HepG2 (cell line): ENCODE results near the gene STRN4. TPM values are rescaled to one million over a fixed set of nuclear protein-coding genes. Genes with fewer than 3 reads are reported as not detected.

Experiments used
- ATAC-seq: fragments of 200-7000 bp; cut with Tn5 transposase; 3 replicates; pipeline ENCODE4 v1.9.1; 2020; ENCODE audit warnings: mild to moderate bottlenecking, moderate library complexity
- BruUV-seq: library from RNA; stranded (reverse); fragments of 400-500 nt; replicated peaks from 2 replicates; lab custom pipeline; 2021; lab: Mats Ljungman, UMichigan
- CTCF ChIA-PET: fragments of 300-600 bp; formaldehyde crosslinking; extraction: SDS; loops from one replicate; lab custom pipeline; 2021; ENCODE audit warnings: low total read pairs, inconsistent platforms, low intra/inter-chr PET ratio; lab: Yijun Ruan, JAX
- POLR2A ChIA-PET: fragments of 350-600 bp; sonication (Branson Sonifier 250); formaldehyde crosslinking; loops from one replicate; lab custom pipeline; 2020; ENCODE audit warnings: antibody characterized with exemption, inconsistent platforms; lab: Yijun Ruan, JAX
- DNase-seq: peaks from one replicate; pipeline ENCODE4 v3.0.0-alpha.2; 2015; ENCODE audit warnings: low spot score
- FAIRE-seq: peaks from 3 replicates; lab custom pipeline; 2011; peaks lifted over from hg19 to GRCh38; lab: Jason Lieb, UNC
- H2AFZ ChIP-seq: one replicate; pipeline ENCODE4 v1.6.1; 2011; ENCODE audit warnings: low read length, inconsistent platforms
- H3K27ac ChIP-seq: fragments of 300-600 bp; 3 replicates; pipeline ENCODE4 v1.8.0; 2011; ENCODE audit warnings: mixed run types, mild to moderate bottlenecking, mixed read lengths, low read length, inconsistent platforms; ENCODE audit not compliant: insufficient read depth; ENCODE audit errors: extremely low read length
- H3K27me3 ChIP-seq, 2 experiments: fragments of 200-600 bp in 1 of 2; 2 replicates in 1 of 2; 3 replicates in 1 of 2; pipeline versions ENCODE4 v1.6.0 to v1.8.0; 2011; ENCODE audit warnings: low read length in 2 of 2, mild to moderate bottlenecking in 2 of 2, moderate library complexity in 2 of 2, inconsistent platforms in 1 of 2; ENCODE audit not compliant: insufficient read depth in 2 of 2, control insufficient read depth in 1 of 2
- H3K36me3 ChIP-seq, 2 experiments: fragments of 200-600 bp in 1 of 2; replicated peaks in 1 of 2; 2 replicates in 1 of 2; 3 replicates in 1 of 2; pipeline versions ENCODE4 v1.5.1 to v1.8.0; 2011; ENCODE audit warnings: low read length in 2 of 2, inconsistent platforms in 1 of 2; ENCODE audit not compliant: insufficient read depth in 2 of 2, control insufficient read depth in 1 of 2
- H3K4me1 ChIP-seq: 2 replicates; pipeline ENCODE4 v1.5.1; 2012; ENCODE audit warnings: low read length, inconsistent platforms; ENCODE audit not compliant: insufficient read depth
- H3K4me2 ChIP-seq: 2 replicates; pipeline ENCODE4 v1.6.0; 2011; ENCODE audit warnings: low read depth, low read length, inconsistent platforms
- H3K4me3 ChIP-seq, 3 experiments: fragments of 200-600 bp in 1 of 3; sonication (generic), shearing (Covaris generic) in 1 of 3; replicated peaks in 1 of 3; 2 replicates each; pipeline ENCODE4 v1.5.1; 2011 to 2016; ENCODE audit warnings: low read length in 3 of 3, inconsistent platforms in 2 of 3, low read depth in 2 of 3, mild to moderate bottlenecking in 2 of 3, control low read depth in 1 of 3, mixed read lengths in 1 of 3; ENCODE audit not compliant: insufficient read depth in 1 of 3
- H3K79me2 ChIP-seq: one replicate; pipeline ENCODE4 v1.6.1; 2011; ENCODE audit warnings: low read length, inconsistent platforms; ENCODE audit not compliant: insufficient read depth
- H3K9ac ChIP-seq: 2 replicates; pipeline ENCODE4 v1.6.0; 2011; ENCODE audit warnings: mild to moderate bottlenecking, low read depth, low read length, inconsistent platforms; ENCODE audit not compliant: insufficient read depth
- H3K9me3 ChIP-seq: 2 replicates; pipeline ENCODE4 v1.5.1; 2012; ENCODE audit warnings: mild to moderate bottlenecking, low read length
- H4K20me1 ChIP-seq: 2 replicates; pipeline ENCODE4 v1.6.0; 2011; ENCODE audit warnings: inconsistent platforms, mild to moderate bottlenecking, low read length, moderate library complexity; ENCODE audit not compliant: insufficient read depth
- ARNT2 ChIP-seq: sonication (generic); formaldehyde crosslinking; IDR thresholded peaks from 2 replicates; pipeline ENCODE4 v1.8.0; 2022; ENCODE audit warnings: mild to moderate bottlenecking, low read depth, missing genetic modification reagents, moderate library complexity
- GATAD1 ChIP-seq: IDR thresholded peaks from 2 replicates; pipeline ENCODE4 v1.6.1; 2016; ENCODE audit warnings: missing genetic modification reagents, missing compliant biosample characterization
- HNRNPL ChIP-seq: fragments of 200-400 bp; formaldehyde crosslinking; IDR thresholded peaks from 2 replicates; pipeline ENCODE4 v1.6.1; 2017; ENCODE audit warnings: mild to moderate bottlenecking, low read depth, low read length
- MED13 ChIP-seq: sonication (generic); formaldehyde crosslinking; IDR thresholded peaks from 2 replicates; pipeline ENCODE4 v1.5.0; 2020; ENCODE audit warnings: missing genetic modification reagents
- NFE2L1 ChIP-seq: sonication (generic); formaldehyde crosslinking; IDR thresholded peaks from 2 replicates; pipeline ENCODE4 v1.4.0; 2020; ENCODE audit warnings: missing genetic modification reagents, mild to moderate bottlenecking, borderline replicate concordance
- NR3C1 ChIP-seq: sonication (generic); formaldehyde crosslinking; IDR thresholded peaks from 2 replicates; pipeline ENCODE4 v1.4.0; 2020; ENCODE audit warnings: missing genetic modification reagents
- RFX5 ChIP-seq: IDR thresholded peaks from 2 replicates; pipeline ENCODE4 v1.6.1; 2011; ENCODE audit warnings: low read depth, low read length, improper control_type of control experiment
- ZFP37 ChIP-seq: sonication (generic); formaldehyde crosslinking; IDR thresholded peaks from 2 replicates; pipeline ENCODE4 v1.4.0; 2020; ENCODE audit warnings: missing genetic modification reagents, borderline replicate concordance
- ZFP41 ChIP-seq: sonication (generic); formaldehyde crosslinking; IDR thresholded peaks from 2 replicates; pipeline ENCODE4 v1.4.0; 2020; ENCODE audit warnings: mild to moderate bottlenecking, missing genetic modification reagents, borderline replicate concordance
- ZNF552 ChIP-seq: sonication (generic); formaldehyde crosslinking; IDR thresholded peaks from 2 replicates; pipeline ENCODE4 v1.9.0; 2022; ENCODE audit warnings: missing genetic modification reagents, mild to moderate bottlenecking, borderline replicate concordance
- ZNF562 ChIP-seq: sonication (generic); formaldehyde crosslinking; IDR thresholded peaks from 2 replicates; pipeline ENCODE4 v1.8.0; 2022; ENCODE audit warnings: missing genetic modification reagents, borderline replicate concordance
- ZNF644 ChIP-seq: IDR thresholded peaks from 2 replicates; pipeline ENCODE4 v1.6.1; 2016; ENCODE audit warnings: low read depth
- ZNF781 ChIP-seq: sonication (generic); formaldehyde crosslinking; IDR thresholded peaks from 2 replicates; pipeline ENCODE4 v1.5.1; 2020; ENCODE audit warnings: borderline replicate concordance, mild to moderate bottlenecking, missing genetic modification reagents; ENCODE audit errors: not compliant biosample characterization
- ZSCAN22 ChIP-seq: sonication (generic); formaldehyde crosslinking; IDR thresholded peaks from 2 replicates; pipeline ENCODE4 v1.4.0; 2020; ENCODE audit warnings: mild to moderate bottlenecking, missing genetic modification reagents
- WGBS: methylation state at CpG from one replicate; pipeline ENCODE4 v1.1.6; 2017; ENCODE audit warnings: low lambda C conversion rate; 5-methylcytosine and 5-hydroxymethylcytosine counted together
- in situ Hi-C: cut with HindIII; loops from 2 replicates; pipeline ENCODE4 v1.10.0; 2017; ENCODE audit warnings: low pct_unique_long_range_greater_than_20kb; ENCODE audit not compliant: extremely low pct_ligation_motif_present
- intact Hi-C: fragments of 100-400 bp; cut with micrococcal nuclease; formaldehyde crosslinking; loops from one replicate; pipeline ENCODE4 v1.10.0; 2022; ENCODE audit not compliant: unreplicated experiment
- polyA plus RNA-seq, 8 experiments: library from polyadenylated mRNA; depleted of rRNA in 3 of 8; stranded (reverse) in 7 of 8; unstranded in 1 of 8; fragments of >200 nt; fragmentation: Illumina TruSeq in 4 of 8; extraction: Trizol in 4 of 8; gene quantifications; 2 replicates each; pipeline versions ENCODE4 v1.2.1 to v1.2.3, GENCODE V29; 2011 to 2016; ENCODE audit warnings: low read depth in 4 of 8, missing spikeins in 1 of 8, mixed read lengths in 1 of 8; ENCODE audit not compliant: insufficient read depth in 1 of 8
- total RNA-seq, 5 experiments: library from RNA; depleted of rRNA; stranded (reverse); fragments of >200 nt; fragmentation: Illumina TruSeq; extraction: Trizol; gene quantifications; 2 replicates each; pipeline ENCODE4 v1.2.3, GENCODE V29; 2016; ENCODE audit warnings: low read depth in 1 of 5
- TF ChIP-seq, protein P1 (sequence below): sonication (generic); formaldehyde crosslinking; conservative IDR thresholded peaks from 2 replicates; pipeline ENCODE4 v1.4.0; 2020; ENCODE audit warnings: missing genetic modification reagents
- TF ChIP-seq, protein P2 (sequence below): sonication (generic); formaldehyde crosslinking; IDR thresholded peaks from 2 replicates; pipeline ENCODE4 v1.4.0; 2020; ENCODE audit warnings: missing genetic modification reagents

The STRN4 gene
- total and polyA plus RNA-seq, 2 of the 13 experiments (the other 11 are each of a cell fraction or from before 2014, with no cell fraction given), result 43.1 to 57.3 TPM

DNA sequence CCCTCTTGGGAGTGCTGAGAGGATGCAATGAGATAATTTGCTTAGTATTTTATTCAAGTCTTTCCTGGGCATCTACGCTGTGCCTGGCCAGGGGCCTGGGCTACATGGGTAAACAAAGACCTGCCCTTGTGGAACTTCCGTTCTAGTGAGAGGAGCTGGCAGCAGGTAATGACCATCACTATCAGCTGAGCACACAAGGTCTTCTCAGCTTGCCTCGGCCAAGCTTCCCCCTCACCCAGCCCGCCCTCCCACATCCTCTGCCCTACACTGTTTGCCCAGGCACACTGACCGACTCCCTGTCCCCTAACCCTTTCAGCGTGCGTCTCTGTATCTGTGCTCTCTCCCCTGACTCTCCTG, 9.0 kb downstream of the STRN4 start:
- no peak for ATAC-seq
- no peaks in the 10 kb centered on the region for H3K4me1 ChIP-seq
- TF ChIP-seq ZSCAN22 (CRISPR knock-in tag) (no peak), NFE2L1 (CRISPR knock-in tag) (no peak), ZFP41 (CRISPR knock-in tag) (no peak), ZNF781 (no peak), MED13 (CRISPR knock-in tag) (no peak), GATAD1 (no peak), ARNT2 (CRISPR knock-in tag) (no peak), NR3C1 (CRISPR knock-in tag) (no peak), HNRNPL (no peak), ZFP37 (no peak), RFX5 (no peak), ZNF562 (CRISPR knock-in tag) (no peak), ZNF644 (CRISPR knock-in tag) (no peak), ZNF552 (CRISPR knock-in tag) (no peak)
- TF ChIP-seq, protein P1, sequence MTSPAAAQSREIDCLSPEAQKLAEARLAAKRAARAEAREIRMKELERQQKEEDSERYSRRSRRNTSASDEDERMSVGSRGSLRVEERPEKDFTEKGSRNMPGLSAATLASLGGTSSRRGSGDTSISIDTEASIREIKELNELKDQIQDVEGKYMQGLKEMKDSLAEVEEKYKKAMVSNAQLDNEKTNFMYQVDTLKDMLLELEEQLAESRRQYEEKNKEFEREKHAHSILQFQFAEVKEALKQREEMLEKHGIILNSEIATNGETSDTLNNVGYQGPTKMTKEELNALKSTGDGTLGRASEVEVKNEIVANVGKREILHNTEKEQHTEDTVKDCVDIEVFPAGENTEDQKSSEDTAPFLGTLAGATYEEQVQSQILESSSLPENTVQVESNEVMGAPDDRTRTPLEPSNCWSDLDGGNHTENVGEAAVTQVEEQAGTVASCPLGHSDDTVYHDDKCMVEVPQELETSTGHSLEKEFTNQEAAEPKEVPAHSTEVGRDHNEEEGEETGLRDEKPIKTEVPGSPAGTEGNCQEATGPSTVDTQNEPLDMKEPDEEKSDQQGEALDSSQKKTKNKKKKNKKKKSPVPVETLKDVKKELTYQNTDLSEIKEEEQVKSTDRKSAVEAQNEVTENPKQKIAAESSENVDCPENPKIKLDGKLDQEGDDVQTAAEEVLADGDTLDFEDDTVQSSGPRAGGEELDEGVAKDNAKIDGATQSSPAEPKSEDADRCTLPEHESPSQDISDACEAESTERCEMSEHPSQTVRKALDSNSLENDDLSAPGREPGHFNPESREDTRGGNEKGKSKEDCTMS (CRISPR knock-in tag), result no peak
- TF ChIP-seq, protein P2, sequence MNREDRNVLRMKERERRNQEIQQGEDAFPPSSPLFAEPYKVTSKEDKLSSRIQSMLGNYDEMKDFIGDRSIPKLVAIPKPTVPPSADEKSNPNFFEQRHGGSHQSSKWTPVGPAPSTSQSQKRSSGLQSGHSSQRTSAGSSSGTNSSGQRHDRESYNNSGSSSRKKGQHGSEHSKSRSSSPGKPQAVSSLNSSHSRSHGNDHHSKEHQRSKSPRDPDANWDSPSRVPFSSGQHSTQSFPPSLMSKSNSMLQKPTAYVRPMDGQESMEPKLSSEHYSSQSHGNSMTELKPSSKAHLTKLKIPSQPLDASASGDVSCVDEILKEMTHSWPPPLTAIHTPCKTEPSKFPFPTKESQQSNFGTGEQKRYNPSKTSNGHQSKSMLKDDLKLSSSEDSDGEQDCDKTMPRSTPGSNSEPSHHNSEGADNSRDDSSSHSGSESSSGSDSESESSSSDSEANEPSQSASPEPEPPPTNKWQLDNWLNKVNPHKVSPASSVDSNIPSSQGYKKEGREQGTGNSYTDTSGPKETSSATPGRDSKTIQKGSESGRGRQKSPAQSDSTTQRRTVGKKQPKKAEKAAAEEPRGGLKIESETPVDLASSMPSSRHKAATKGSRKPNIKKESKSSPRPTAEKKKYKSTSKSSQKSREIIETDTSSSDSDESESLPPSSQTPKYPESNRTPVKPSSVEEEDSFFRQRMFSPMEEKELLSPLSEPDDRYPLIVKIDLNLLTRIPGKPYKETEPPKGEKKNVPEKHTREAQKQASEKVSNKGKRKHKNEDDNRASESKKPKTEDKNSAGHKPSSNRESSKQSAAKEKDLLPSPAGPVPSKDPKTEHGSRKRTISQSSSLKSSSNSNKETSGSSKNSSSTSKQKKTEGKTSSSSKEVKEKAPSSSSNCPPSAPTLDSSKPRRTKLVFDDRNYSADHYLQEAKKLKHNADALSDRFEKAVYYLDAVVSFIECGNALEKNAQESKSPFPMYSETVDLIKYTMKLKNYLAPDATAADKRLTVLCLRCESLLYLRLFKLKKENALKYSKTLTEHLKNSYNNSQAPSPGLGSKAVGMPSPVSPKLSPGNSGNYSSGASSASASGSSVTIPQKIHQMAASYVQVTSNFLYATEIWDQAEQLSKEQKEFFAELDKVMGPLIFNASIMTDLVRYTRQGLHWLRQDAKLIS, result no peak

More for the DNA sequence above, 9.0 kb downstream of the STRN4 start:
- in situ Hi-C loops (no loop called here), intact Hi-C loops (no loop called here)
- H4K20me1 ChIP-seq, result peaks cover 23% of the 10 kb centered on the region; the same call in 1 of the 2 replicates
- BruUV-seq, result no TSS peak
- FAIRE-seq (no peak), DNase-seq (no peak)
- CTCF ChIA-PET, result no interaction called here
- POLR2A ChIA-PET, result interaction anchor here (1.3 kb wide), 1 partner anchor 9 kb away, joined by 3 read pairs; no protein-coding TSS in a partner anchor
- H3K27ac ChIP-seq, result no peak overlapping the region
- no peak overlapping the region for H3K4me3 ChIP-seq
- no peak overlapping the region for H3K4me2 ChIP-seq
- H3K36me3 ChIP-seq, result peaks cover 41 to 72% of the 10 kb centered on the region in 2 experiments
- WGBS, result 91% methylated on average over 7 of the region's 7 CpGs
- H3K79me2 ChIP-seq, result peaks cover 42% of the 10 kb centered on the region
- H3K9ac ChIP-seq, result no peak overlapping the region
- no peak overlapping the region for H2AFZ ChIP-seq
- no peaks in the 10 kb centered on the region for H3K27me3 ChIP-seq
- no peaks in the 10 kb centered on the region for H3K9me3 ChIP-seq
